Measurements from ENCODE around the gene RNF157. TPM values are rescaled to one million over a fixed set of nuclear protein-coding genes. Genes with fewer than 3 reads are reported as not detected.
A peak's percentile ranks its signal among the peaks of the same experiment; 100 is the strongest.

The RNF157 gene
- total and polyA plus RNA-seq, 10 of the 15 experiments (the other 5 are each of a cell fraction or from before 2014, with no cell fraction given): 1.4 to 15.9 (median 9.6) TPM

- TF ChIP-seq SKIL (IDR thresholded peaks at IDR 0.05; ENCODE audit: low read depth, poor library complexity, severe bottlenecking) (no peak), ZSCAN29 (IDR thresholded peaks at IDR 0.05) (no peak), NFIC (IDR thresholded peaks at IDR 0.05; ENCODE audit: low read depth, low read length) (no peak), EGR1 (IDR thresholded peaks at IDR 0.05; ENCODE audit: borderline replicate concordance in 1 of 2, low read depth in 2 of 2, low read length in 2 of 2) (peak in 1 of 2 experiments; percentile 71; a peak in 1 of 3 replicates), SRF (IDR thresholded peaks at IDR 0.05; ENCODE audit: low read depth in 2 of 2, low read length in 2 of 2) (no peak), BRCA1 (IDR thresholded peaks at IDR 0.05; ENCODE audit: low read depth, low read length) (no peak), FOXK2 (IDR thresholded peaks at IDR 0.05) (no peak), NR2F1 (conservative IDR thresholded peaks at IDR 0.05) (no peak), RFX5 (IDR thresholded peaks at IDR 0.05; ENCODE audit: low read depth, low read length) (peak; percentile 45; the same call in 1 of the 2 replicates), SMAD1 (IDR thresholded peaks at IDR 0.05; ENCODE audit: low read depth, partially characterized antibody) (peak; percentile 87), POLR2AphosphoS2 (IDR thresholded peaks at IDR 0.05; ENCODE audit: low read depth, low read length) (peak; percentile 95), SMC3 (IDR thresholded peaks at IDR 0.05; ENCODE audit: borderline replicate concordance, low read length) (no peak), PAX5 (IDR thresholded peaks at IDR 0.05; ENCODE audit: borderline replicate concordance, low read depth, low read length) (peak; percentile 54; the same call in 1 of the 2 replicates), MAX (IDR thresholded peaks at IDR 0.05; ENCODE audit: low read depth, low read length) (peak; percentile 69; the same call in 1 of the 2 replicates), CREM (IDR thresholded peaks at IDR 0.05; ENCODE audit: low read depth) (peak; percentile 75), BCL3 (IDR thresholded peaks at IDR 0.05; ENCODE audit: borderline replicate concordance, insufficient read depth, low read depth, low read length, poor library complexity, severe bottlenecking) (peak; percentile 43), RUNX3 (IDR thresholded peaks at IDR 0.05; ENCODE audit: low read length) (no peak), RAD51 (IDR thresholded peaks at IDR 0.05) (no peak), SPI1 (IDR thresholded peaks at IDR 0.05; ENCODE audit: borderline replicate concordance, insufficient read depth, low read depth, low read length) (peak; percentile 40; the same call in 1 of the 2 replicates), GATAD2B (conservative IDR thresholded peaks at IDR 0.05; ENCODE audit: low read depth) (no peak), EED (IDR thresholded peaks at IDR 0.05; ENCODE audit: low read depth) (0 out of 2 replicates have a peak, but pooled peaks have one; percentile 15), SMARCA5 (IDR thresholded peaks at IDR 0.05) (0 out of 2 replicates have a peak, but pooled peaks have one; percentile 67), USF2 (IDR thresholded peaks at IDR 0.05; ENCODE audit: borderline replicate concordance, low read depth, low read length) (no peak), ZZZ3 (IDR thresholded peaks at IDR 0.05; ENCODE audit: control insufficient read depth, insufficient read length, low read depth) (no peak)
- TF ChIP-seq, protein P1, sequence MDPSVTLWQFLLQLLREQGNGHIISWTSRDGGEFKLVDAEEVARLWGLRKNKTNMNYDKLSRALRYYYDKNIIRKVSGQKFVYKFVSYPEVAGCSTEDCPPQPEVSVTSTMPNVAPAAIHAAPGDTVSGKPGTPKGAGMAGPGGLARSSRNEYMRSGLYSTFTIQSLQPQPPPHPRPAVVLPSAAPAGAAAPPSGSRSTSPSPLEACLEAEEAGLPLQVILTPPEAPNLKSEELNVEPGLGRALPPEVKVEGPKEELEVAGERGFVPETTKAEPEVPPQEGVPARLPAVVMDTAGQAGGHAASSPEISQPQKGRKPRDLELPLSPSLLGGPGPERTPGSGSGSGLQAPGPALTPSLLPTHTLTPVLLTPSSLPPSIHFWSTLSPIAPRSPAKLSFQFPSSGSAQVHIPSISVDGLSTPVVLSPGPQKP (IDR thresholded peaks at IDR 0.05; ENCODE audit: low read depth, low read length): no peak
Measured at GRCh38 chr17:76268015-76268749, 27.9 kb upstream of the RNF157 start (continued).

All from GM12878 (cell line).